HG02981 (cell line): ENCODE data around the gene GNB1.
"Not testable (repeated sequence)": the region's sequence is repeated elsewhere in the genome, so short reads cannot be mapped to it uniquely, and the experiment has no call there.

Experiments
- ATAC-seq: cut with Tn5 transposase; IDR thresholded peaks from one replicate; pipeline ENCODE4 v1.9.1; 2021; ENCODE audit warnings: mild to moderate bottlenecking, moderate library complexity; ENCODE audit not compliant: unreplicated experiment

The GNB1 gene

GRCh38 chr1:1861761-1862310 lies 29.1 kb downstream of the GNB1 start:
- not testable (repeated sequence) for ATAC-seq

GRCh38 chr1:1861339-1861730 lies 29.6 kb downstream of the GNB1 start:
- no peak for ATAC-seq

DNA sequence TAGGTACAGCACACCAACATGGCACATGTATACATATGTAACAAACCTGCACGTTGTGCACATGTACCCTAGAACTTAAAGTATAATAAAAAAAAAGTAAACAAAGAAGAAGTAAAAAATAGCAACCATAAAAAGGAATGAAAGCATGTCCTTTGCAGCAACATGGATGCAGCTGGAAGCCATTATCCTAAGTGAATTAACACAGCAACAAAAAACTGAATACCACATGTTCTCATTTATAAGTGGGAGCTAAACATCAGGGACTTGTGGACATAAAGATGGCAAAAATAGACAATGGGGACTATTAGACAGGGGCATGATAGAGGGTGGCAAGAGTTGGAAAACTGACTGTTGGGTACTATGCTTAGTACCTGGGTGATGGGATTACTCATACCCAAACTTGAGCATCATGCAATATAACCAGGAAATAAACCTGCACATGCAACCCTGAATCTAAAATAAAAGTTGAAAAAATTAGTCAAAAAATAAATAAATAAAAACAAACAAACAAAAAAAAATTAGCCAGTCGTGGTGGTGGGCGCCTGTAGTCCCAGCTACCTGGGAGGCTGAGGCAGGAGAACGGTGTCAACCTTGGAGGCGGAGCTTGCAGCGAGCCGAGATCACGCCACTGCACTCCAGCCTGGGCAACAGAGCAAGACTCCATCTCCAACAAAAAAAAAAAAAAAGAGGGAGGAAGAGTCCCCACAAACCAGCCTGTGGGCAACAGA lies 30.8 kb downstream of the GNB1 start:
- ATAC-seq, result not testable (repeated sequence)

GRCh38 chr1:1858382-1859086 lies 32.4 kb downstream of the GNB1 start:
- no peak for ATAC-seq

DNA sequence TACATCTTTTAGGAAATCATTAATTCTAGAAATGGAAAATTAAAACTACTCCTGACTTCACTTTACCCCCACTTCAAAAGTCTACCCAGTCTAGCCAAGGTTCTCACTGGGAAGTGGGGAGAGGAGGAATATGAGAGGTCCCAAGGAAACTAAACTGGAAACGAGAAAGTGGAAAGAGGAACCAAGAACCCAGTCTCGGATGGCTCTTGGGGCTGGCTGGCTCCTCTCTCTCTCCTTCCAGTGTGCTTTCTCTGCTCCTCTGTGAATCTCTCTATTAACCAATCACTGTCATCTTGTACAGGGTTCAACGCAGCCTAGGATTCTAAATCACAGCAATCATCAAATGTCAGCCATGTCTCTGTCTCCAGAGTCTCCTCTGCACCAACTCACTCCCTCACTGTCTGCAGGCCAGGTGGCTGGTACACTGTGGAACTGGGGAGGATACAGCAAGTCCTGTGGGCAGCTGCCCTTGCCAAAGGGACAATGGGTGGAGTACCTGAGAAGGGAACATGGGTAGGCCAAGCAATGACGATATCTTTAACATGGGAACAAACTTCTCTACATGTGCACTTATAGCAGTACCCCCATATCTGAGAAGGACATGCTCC lies 33.7 kb downstream of the GNB1 start:
- no peak for ATAC-seq

DNA sequence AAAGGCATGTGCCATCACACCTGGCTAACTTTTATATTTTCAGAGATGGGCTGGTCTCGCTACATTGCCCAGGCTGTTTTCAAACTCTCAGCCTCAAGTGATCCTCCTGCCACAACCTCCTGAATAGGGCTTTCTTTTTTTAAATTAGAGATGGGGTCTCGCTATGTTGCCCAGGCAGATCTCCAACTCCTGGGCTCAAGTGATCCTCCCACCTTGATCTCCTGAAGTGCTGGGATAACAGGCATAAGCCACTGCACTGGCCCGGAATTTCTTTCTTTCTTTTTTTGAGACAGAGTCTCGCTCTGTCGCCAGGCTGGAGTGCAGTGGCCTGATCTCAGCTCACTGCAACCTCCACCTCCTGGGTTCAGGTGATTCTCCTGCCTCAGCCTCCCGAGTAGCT lies 34.7 kb downstream of the GNB1 start:
- not testable (repeated sequence) for ATAC-seq

- no peak for ATAC-seq
Measured at GRCh38 chr1:1853593-1854257, 37.2 kb downstream of the GNB1 start.

GRCh38 chr1:1852619-1853414 lies 38.1 kb downstream of the GNB1 start:
- no peak for ATAC-seq

GRCh38 chr1:1847890-1848289 lies 43.0 kb downstream of the GNB1 start:
- ATAC-seq, result no peak

DNA sequence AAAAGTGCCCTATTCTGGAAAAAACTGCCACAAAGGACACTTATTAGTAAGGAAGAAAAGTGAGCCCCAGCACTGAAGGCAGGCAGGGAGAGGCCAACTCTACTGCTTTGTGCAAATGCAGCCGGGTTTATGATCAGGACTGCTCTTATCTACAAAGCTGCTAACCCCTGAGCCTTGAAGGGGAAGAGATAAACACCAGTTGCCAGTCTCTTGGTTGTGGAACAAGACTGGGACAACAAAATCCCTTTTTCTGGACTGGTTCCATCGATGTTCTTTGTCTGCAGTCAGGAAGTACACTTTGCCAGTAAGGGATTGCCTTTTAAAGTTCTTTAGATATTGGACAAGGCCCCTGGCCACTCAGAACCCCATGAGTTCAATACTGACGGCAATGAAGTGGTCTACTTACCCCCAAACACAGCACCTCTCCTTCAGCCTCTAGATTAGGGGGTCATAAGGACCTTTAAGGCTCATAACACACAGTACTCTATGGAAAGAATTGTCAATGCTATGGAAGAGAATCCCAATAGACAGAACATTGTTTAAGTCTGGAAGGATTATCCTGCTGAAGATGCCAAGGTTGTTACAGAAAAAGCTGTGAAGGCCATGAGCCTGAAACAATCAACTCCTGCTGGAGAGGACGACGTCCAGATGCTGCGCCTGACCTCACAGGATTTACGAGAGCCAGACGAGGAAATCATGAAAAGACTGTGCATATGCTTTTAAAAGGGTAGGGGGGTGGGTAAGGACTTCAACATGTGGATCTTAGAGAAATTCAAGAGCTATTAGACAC lies 43.6 kb downstream of the GNB1 start:
- ATAC-seq, result no peak

- no peak for ATAC-seq
Measured at GRCh38 chr1:1846386-1846918, 44.4 kb downstream of the GNB1 start.

DNA sequence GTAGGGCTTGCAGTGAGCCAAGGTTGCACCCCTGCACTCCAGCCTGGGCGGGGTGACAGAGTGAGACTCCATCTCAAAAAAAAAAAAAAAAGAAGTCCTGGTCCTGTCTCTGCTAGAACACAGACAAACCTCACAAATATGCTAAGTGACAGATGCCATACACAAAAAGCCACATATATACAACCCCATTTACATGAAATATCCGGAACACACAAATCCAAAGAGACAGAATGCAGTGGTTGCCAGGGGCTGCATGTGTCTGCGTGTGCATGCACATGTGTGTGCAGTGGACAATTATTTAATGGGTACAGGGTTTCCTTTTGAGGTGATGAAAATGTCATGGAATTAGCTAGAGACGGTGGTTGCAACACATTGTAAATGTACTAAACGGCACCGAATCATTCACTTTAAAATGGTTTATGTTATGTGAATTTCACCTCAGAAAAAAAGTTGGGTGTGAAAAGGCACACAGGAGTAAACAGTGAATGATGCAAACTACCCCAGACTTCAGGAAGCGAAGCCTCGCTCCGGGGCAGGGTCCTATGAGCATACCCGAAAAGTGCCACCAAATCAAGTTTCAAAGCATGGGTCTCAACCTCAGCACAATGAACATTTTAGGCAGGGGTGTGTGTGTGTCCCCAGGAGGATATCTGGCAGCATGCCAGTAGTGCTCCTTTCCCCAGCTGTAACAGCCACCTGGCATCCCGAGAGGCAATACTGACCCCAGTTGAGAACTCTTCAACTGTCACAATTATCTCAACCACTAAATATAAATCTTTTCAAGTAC lies 48.3 kb downstream of the GNB1 start:
- no peak for ATAC-seq

- ATAC-seq, result no peak
Measured at GRCh38 chr1:1841575-1841995, 49.3 kb downstream of the GNB1 start.

DNA sequence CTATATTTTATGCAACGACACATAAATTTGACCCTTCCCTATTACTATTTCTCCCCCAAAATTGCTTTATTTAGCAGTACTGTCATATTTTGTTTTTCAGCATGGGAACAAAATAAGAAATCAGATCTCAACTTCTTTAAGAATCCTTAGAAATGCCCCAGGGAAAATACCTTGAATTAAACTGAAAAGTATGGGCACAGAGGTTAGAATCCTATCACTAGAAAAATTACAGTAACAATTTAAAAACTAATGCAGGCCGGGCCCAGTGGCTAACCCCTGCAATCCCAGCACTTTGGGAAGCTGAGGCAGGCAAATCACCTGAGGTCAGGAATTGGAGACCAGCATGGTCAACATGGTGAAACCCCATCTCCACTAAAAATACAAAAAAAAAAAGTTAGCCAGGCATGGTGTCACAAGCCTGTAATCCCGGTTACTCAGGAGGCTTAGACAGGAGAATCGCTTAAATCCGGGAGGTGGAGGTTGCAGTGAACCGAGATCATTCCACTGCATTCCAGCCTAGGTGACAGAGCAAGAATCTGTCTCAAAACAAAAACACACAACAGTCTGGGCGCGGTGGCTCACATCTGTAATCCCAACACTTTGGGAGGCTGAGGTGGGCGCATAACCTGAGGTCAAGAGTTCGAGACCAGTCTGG lies 51.4 kb downstream of the GNB1 start:
- no peak for ATAC-seq

DNA sequence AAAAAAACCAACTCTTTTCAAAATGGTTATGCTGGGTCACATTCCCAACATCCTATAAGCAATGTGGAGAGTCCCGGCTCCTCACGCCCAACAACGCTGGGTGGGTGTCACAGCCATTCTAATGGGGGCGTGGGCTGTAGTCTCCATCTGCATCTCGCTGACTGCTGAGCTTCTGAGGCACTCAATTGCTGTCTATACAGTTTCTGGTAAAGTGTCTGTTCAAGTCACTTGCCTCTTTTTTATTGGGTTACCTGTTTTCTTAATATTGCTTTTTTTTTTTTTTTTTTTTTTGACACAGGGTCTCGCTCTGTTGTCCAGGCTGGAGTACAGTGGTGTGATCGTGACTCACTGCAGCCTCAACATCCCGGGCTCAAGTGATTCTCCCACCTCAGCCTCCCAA lies 54.8 kb downstream of the GNB1 start:
- ATAC-seq, result no peak

- no peak for ATAC-seq
Measured at GRCh38 chr1:1835546-1835945, 55.3 kb downstream of the GNB1 start.

GRCh38 chr1:1833916-1834325 lies 57.0 kb downstream of the GNB1 start:
- no peak for ATAC-seq

- ATAC-seq, result no peak
Measured at GRCh38 chr1:1833456-1833855, 57.4 kb downstream of the GNB1 start.
